HG03520 (cell line): ENCODE data around the gene KEL.
A peak's percentile ranks its signal among the peaks of the same experiment; 100 is the strongest.

Source experiments
- ATAC-seq: cut with Tn5 transposase; IDR thresholded peaks from one replicate; pipeline ENCODE4 v1.9.1; 2021; ENCODE audit warnings: mild to moderate bottlenecking, moderate library complexity; ENCODE audit not compliant: unreplicated experiment

The KEL gene

DNA sequence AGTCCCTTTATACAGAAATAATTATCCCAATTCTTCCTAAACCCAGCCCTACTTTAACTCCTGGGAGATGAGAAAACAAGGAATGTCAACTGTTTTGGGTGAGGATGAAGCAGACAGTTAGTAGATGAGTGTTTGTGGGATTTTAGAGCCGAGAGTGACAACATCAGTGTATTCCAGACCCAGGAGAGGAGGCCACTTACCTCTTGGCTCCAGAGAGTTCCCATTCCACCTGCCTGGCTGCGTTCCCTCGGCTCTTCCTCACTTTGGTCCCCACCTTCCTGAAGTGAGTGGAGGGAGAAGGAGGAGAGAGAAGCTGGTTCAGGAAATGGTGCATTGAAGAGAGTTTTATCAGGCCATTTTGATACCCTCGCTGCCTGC lies 579 bp downstream of the KEL start:
- no peak for ATAC-seq

DNA sequence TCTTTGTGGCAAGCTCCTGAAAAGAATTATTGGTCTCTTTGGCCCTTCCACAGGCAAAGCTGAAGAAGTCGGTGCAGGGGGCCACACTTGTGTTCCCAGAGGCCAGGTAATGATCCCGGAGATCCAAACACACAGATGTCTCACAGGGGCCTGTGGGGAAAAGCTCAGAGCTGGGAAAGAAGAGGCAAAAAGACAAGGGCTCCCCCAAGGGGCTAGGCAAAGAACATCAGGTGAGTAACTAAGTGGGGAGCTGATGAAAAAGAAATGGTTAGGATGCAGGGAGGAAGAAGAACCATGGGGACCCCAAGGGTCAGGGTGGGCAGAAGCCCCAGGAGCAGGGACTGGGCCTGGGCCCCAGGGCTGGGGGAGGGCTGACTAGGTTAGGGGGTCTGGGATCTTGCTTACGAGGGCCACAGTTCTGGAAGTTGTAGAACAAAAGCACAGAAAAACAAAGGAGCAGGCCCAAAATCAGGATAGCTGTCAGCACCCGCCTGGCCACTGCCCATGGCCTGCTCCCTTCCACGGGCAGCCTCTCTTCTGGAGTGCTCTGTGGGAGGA lies 1.1 kb downstream of the KEL start:
- ATAC-seq: no peak

DNA sequence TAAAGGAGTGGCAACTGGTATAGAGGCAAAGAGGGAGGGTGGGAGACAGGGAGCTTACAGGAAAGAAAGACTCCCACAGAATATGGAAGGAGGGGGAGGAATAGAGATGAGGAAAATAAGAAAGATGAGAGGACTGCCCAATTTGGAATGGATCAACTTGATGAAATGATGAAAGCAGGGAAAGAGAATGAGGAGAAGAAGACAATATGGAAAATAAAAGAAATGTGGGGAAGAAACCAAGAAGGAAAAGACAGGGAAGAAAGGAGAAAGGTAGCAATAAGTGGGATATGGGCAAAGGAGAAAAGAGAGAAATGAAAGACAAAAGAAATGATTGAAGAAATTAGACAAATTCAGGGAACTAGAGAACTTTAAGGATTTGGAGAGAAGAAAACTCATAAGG lies 3.0 kb downstream of the KEL start:
- ATAC-seq: no peak

GRCh38 chr7:142957723-142958122 lies 4.4 kb downstream of the KEL start:
- ATAC-seq: no peak

- ATAC-seq: no peak
Measured at GRCh38 chr7:142956951-142957623, 5.1 kb downstream of the KEL start.

GRCh38 chr7:142954680-142955268 lies 7.4 kb downstream of the KEL start:
- ATAC-seq: peak; percentile 92

DNA sequence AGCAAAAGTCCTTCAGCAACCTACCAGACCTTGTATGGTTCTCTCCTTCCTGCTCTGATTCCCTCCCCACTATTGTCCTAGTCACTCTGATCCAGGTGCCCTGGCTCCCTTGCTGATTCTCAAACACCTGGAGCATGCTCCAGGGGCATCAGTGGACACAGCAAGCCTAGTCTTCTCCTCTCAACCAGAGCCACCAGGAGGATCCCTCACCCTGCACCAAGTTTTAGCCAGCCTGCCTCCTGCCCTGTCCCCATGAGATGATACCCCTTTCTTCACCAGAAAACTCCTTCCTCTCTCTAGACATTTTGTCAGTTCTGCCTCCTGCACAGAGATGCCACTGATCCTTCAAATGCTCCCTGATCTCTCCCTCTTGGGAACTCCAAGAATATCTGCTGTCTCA lies 11.9 kb downstream of the KEL start:
- no peak for ATAC-seq

DNA sequence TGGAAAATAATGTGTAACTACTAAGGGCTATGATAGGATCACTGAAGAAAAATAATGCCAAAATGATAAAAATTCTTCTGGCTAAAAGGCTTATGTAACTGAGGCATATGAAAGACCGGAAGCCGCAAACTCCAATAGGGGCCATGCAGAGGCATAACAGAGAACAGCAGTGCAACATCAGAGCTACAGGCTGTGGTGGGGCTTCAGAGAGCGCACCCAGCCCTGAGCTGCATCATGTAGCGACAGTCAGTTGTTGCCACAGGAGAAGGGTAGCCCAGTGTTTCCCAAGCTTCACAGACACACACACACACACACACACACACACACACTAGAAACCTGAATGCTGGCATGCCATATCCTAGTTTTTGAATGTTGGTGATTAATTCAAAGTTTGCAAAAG lies 13.6 kb downstream of the KEL start:
- ATAC-seq: no peak

GRCh38 chr7:142945001-142945400 lies 17.2 kb downstream of the KEL start:
- ATAC-seq: no peak

- ATAC-seq: no peak
Measured at GRCh38 chr7:142943706-142944268, 18.4 kb downstream of the KEL start.

GRCh38 chr7:142942746-142943145 lies 19.4 kb downstream of the KEL start:
- ATAC-seq: no peak

GRCh38 chr7:142941541-142941940 lies 20.6 kb downstream of the KEL start:
- ATAC-seq: no peak

DNA sequence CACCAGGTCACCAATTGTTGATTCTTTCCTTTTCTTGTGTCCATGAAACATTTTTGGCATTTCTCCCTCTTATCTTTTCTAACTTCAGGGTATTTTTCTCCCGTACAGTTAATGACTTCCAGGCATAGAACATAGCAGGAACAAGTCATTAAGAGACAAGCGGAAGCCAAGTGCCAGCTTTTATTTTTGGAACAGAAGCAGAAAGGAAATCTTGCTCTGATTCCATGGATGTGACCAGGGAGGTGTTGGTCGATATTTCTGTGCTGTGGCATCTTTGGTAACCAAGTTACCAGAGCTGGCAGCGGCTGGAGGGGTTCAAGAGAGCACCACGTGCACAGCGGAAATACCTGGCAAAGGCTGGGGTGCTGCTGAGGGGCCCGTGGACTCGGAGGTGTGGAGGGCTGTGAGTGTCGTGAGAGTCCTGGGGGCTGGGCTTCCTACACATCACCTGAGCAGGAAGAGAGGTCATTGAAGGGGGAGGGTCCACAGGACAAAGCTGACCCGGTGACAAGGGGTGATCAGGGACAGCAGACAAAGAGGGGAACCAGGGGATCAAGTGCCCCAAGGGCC lies 21.1 kb downstream of the KEL start:
- no peak for ATAC-seq

GRCh38 chr7:142939226-142939910 lies 22.8 kb downstream of the KEL start, which contains the start of gene LLCFC1:
Gene LLCFC1, plus strand, starts transcription at chr7:142939484. Its CDS starts 138 bp downstream, at chr7:142939622.
- no peak for ATAC-seq

GRCh38 chr7:142938611-142939010 lies 23.6 kb downstream of the KEL start:
- no peak for ATAC-seq

- no peak for ATAC-seq
Measured at GRCh38 chr7:142935941-142936565, 26.1 kb downstream of the KEL start.

DNA sequence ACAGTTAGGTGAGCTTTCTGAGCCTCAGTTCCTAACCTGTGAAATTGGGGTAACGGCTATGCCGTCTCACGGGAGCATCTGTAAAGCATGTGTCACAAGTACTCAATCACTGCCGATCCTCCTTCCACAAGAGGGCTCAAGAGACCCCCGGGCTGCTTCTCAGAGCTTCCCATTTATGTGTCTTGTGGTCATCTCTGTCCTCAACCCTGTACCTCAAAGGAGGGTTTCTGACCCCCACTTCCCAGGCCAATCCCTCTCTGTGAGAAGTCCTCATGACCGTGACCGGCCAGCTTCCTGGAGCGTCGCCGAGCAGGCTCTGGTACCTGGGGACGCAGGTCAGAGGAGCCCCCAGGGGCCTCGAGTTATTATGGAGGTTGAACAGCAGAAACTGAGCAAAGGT lies 28.1 kb downstream of the KEL start:
- ATAC-seq: no peak

DNA sequence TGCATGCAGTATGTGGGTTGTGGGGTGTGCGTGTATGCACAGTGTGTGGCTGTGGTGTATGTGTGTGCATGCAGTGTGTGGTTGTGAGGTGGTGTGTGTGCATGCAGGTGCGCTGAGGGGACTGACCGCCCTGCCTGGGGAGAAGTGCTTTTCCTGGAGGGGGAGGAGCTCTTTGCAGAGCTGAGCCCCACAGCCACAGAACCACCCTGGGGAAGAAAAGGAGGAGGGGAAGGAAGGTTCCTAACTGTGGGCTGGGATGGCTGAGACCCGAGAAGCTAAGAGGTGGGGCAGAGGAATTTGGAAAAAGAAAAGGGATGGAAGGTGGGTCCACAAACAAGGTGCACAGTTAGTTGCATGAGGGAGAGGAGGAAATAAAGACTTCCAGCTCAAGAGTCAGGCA lies 28.5 kb downstream of the KEL start, which contains the start of gene TRPV5:
Gene TRPV5, minus strand, starts transcription at position 123 of the 400 bp plus-strand sequence. CDS start 287 bp downstream, outside the sequence.
- ATAC-seq: no peak

DNA sequence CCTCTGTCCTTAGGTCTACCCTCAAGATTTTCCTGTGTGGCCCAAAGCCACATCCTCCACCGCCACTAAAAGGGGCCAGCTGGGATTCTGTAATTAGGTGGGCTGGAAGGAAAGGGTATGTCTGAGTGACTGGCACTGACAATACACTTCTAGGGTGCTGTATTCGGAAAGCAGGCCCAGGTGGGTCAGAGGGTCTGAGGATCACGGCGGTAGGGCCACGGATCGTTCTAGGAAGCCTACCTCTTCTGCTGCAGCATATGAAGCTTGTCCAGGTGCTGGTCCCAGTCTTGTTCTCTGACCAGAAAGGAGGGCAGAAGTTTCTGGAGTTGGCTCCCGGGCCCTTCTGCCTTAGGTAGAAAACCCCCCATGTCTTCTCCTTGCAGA lies 29.1 kb downstream of the KEL start:
- ATAC-seq: no peak

DNA sequence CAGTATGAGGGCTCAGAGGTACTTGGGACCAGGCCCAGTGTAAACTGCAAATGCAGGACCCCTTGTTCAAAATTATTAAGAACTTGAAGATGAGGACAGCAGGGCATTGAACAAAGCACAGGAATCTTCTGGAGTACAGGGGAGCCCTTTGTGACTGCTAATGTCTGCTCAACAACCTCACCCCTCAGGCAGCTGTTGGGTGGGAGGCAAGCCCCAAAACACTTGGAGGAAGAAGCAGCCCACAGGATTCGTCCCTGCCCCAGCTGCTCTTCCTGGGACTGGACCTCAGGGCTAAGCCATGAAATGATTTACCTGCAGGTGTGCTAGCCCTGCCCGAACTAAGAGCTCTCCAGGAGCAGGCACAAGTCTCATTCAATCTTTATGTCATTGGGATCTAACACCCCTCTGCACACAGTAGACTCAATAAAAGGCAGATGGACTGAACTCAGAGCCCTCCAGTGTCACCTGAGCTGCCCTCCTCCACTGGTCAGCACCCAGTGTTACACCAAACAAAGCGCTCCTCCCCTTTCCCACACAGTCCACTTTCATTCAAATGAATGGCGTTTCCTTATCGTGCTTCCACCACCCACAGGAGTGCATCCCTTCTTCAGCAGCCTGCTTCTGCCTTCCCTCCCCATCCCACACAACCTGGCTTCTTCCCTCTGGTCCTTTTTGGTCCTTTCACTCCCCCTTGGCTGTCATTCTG lies 29.6 kb downstream of the KEL start:
- ATAC-seq: no peak
